Neural cell (in vitro differentiated cells): ENCODE data around the gene HBE1. TPM values are rescaled to one million over a fixed set of nuclear protein-coding genes. Genes with fewer than 3 reads are reported as not detected.
"Not testable (repeated sequence)": the region's sequence is repeated elsewhere in the genome, so short reads cannot be mapped to it uniquely, and the experiment has no call there.

ENCODE experiments used
- H2AFZ ChIP-seq: fragments of 200-600, 300-800 bp; sonication (generic), shearing (Covaris generic); 2 replicates; pipeline ENCODE4 v1.6.0; 2014; ENCODE audit warnings: low read depth, mild to moderate bottlenecking, antibody characterized with exemption, low read length, moderate library complexity
- H3F3A ChIP-seq: fragments of 200-600 bp; shearing (Covaris generic); 2 replicates; pipeline ENCODE4 v1.6.1; 2016; ENCODE audit warnings: mild to moderate bottlenecking, moderate library complexity, mixed read lengths, antibody characterized with exemption, low read length; ENCODE audit not compliant: insufficient read depth, poor library complexity, severe bottlenecking
- H3K27ac ChIP-seq: fragments of 200-600, 300-800 bp; sonication (generic), shearing (Covaris generic); 2 replicates; pipeline ENCODE4 v1.5.1; 2014; ENCODE audit warnings: mild to moderate bottlenecking, low read length, moderate library complexity
- H3K27me3 ChIP-seq: fragments of 300-800, 200-600 bp; sonication (generic), shearing (Covaris generic); 2 replicates; pipeline ENCODE4 v1.6.0; 2014; ENCODE audit warnings: mild to moderate bottlenecking, low read depth, low read length, moderate library complexity; ENCODE audit not compliant: insufficient read depth
- H3K36me3 ChIP-seq: fragments of 300-800, 200-600 bp; sonication (generic), shearing (Covaris generic); 2 replicates; pipeline ENCODE4 v1.5.1; 2014; ENCODE audit warnings: mild to moderate bottlenecking, antibody characterized with exemption, low read length, moderate library complexity; ENCODE audit not compliant: insufficient read depth
- H3K4me2 ChIP-seq: fragments of 300-800, 200-600 bp; sonication (generic), shearing (Covaris generic); 2 replicates; pipeline ENCODE4 v1.6.0; 2014; ENCODE audit warnings: mild to moderate bottlenecking, low read length
- H3K4me3 ChIP-seq: fragments of 300-800, 200-600 bp; sonication (generic), shearing (Covaris generic); 2 replicates; pipeline ENCODE4 v1.5.1; 2014; ENCODE audit warnings: mild to moderate bottlenecking, low read length, moderate library complexity
- H3K79me2 ChIP-seq: fragments of 200-600 bp; shearing (Covaris generic); replicated peaks from 2 replicates; pipeline ENCODE4 v1.6.0; 2014; ENCODE audit warnings: mild to moderate bottlenecking, low read length, moderate library complexity; ENCODE audit not compliant: insufficient read depth
- H3K9ac ChIP-seq: fragments of 300-800, 200-600 bp; sonication (generic), shearing (Covaris generic); 2 replicates; pipeline ENCODE4 v1.6.1; 2016; ENCODE audit warnings: mild to moderate bottlenecking, low read length, mixed read lengths
- H3K9me2 ChIP-seq: fragments of 200-600 bp; shearing (Covaris generic); 2 replicates; pipeline ENCODE4 v1.6.1; 2016; ENCODE audit warnings: mild to moderate bottlenecking, low read length, mixed read lengths; ENCODE audit not compliant: insufficient read depth
- H3K9me3 ChIP-seq: fragments of 200-600, 300-800 bp; sonication (generic), shearing (Covaris generic); 2 replicates; pipeline ENCODE4 v1.6.1; 2016; ENCODE audit warnings: mild to moderate bottlenecking, mixed run types, low read length, moderate library complexity, mixed read lengths
- H4K20me1 ChIP-seq: fragments of 200-600 bp; shearing (Covaris generic); 2 replicates; pipeline ENCODE4 v1.6.1; 2016; ENCODE audit warnings: mild to moderate bottlenecking, mixed run types; ENCODE audit not compliant: insufficient read depth
- EP300 ChIP-seq: fragments of 450-650 bp; conservative IDR thresholded peaks from 2 replicates; pipeline ENCODE4 v1.6.1; 2014; ENCODE audit warnings: antibody characterized with exemption, mild to moderate bottlenecking, moderate library complexity; ENCODE audit not compliant: poor library complexity, severe bottlenecking
- EZH2 ChIP-seq: fragments of 200-600, 300-800 bp; shearing (Covaris generic), sonication (generic); IDR thresholded peaks from 2 replicates; pipeline ENCODE4 v1.6.1; 2014; ENCODE audit warnings: antibody characterized with exemption, low read length, borderline replicate concordance, mild to moderate bottlenecking; ENCODE audit not compliant: insufficient read depth, poor library complexity, severe bottlenecking
- MXI1 ChIP-seq: fragments of 450-650 bp; conservative IDR thresholded peaks from 2 replicates; pipeline ENCODE4 v1.6.1; 2014; ENCODE audit warnings: antibody characterized with exemption, mild to moderate bottlenecking; ENCODE audit not compliant: poor library complexity, severe bottlenecking
- POLR2AphosphoS5 ChIP-seq: IDR thresholded peaks from 2 replicates; pipeline ENCODE4 v1.6.1; 2012
- RAD21 ChIP-seq: fragments of 450-650 bp; conservative IDR thresholded peaks from 2 replicates; pipeline ENCODE4 v1.6.1; 2014; ENCODE audit warnings: antibody characterized with exemption, mild to moderate bottlenecking, moderate library complexity
- SMC3 ChIP-seq: fragments of 450-650 bp; conservative IDR thresholded peaks from 2 replicates; pipeline ENCODE4 v1.6.1; 2014; ENCODE audit warnings: antibody characterized with exemption, mild to moderate bottlenecking, moderate library complexity; ENCODE audit not compliant: poor library complexity
- TAF1 ChIP-seq: IDR thresholded peaks from 2 replicates; pipeline ENCODE4 v1.6.1; 2012; ENCODE audit warnings: low read depth
- polyA plus RNA-seq: library from polyadenylated mRNA; depleted of rRNA; stranded (reverse); fragments of >200 nt; gene quantifications from 2 replicates; pipeline ENCODE4 v1.2.3, GENCODE V29; 2014
- TF ChIP-seq, protein P1 (sequence below): IDR thresholded peaks from 2 replicates; pipeline ENCODE4 v1.6.1; 2012; ENCODE audit warnings: borderline replicate concordance
- TF ChIP-seq, protein P2 (sequence below): fragments of 450-650 bp; IDR thresholded peaks from 2 replicates; pipeline ENCODE4 v1.5.1; 2014; ENCODE audit warnings: antibody characterized with exemption, mild to moderate bottlenecking, moderate library complexity; ENCODE audit not compliant: poor library complexity, severe bottlenecking

The HBE1 gene
- polyA plus RNA-seq, 1 donor from 2014 or later = not detected

DNA sequence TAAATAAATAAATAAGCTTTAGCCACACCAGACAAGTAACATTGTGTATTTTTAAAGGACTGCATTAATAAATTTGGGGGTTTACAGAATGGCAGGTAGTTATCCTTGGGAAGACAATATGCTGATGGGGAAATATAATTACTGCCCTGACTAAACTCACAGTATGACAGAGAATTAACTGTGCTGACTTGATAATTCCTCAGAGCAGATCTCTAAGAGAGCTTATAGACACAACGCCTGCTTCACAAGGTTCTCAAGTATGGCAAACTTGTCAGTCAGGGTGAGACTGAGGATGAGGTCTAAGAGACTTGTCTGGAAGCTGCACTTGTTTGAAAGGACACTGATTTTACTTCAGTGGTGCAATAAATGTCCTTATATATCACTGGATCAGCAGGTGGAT lies 28.7 kb upstream of the HBE1 start:
- H3K27me3 ChIP-seq = no peaks in the 10 kb centered on the region
- H2AFZ ChIP-seq = no peak overlapping the region
- no peak for TF ChIP-seq EZH2

DNA sequence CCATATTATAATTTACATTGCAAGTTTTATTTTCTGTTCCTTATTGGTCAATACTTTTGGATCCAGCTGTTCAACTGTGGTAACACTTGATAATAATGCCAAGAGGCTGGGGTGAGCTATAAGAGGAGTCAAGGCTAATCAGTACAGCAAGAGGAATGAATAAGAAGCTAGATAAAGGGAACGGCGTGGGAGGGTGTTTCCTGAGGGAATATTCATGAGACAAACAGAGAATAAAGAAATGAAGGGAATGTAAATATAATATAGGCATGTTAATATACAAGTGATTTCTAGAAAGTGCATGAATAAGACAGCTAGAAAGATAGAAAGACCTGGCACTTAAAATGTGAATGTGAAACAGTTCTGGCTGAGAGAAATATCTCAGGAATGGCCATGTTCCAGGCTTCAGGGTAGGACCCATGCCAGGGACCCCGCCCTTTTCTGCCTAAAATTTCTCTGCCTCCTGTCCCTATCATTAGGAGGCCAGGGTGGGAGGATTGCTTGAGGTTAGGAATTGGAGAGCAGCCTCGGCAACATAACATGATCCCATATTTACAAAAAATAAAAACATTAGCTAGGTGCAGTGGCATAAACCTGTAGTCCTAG lies 28.1 kb upstream of the HBE1 start:
- no peak overlapping the region for H3K4me2 ChIP-seq
- H3K9me2 ChIP-seq = no peaks in the 10 kb centered on the region
- H3K27ac ChIP-seq = no peak overlapping the region
- H3K36me3 ChIP-seq = no peaks in the 10 kb centered on the region
- no peaks in the 10 kb centered on the region for H3K9me3 ChIP-seq
- no peaks in the 10 kb centered on the region for H3K79me2 ChIP-seq
- no peak overlapping the region for H2AFZ ChIP-seq
- H3K4me3 ChIP-seq = no peak overlapping the region
- no peak overlapping the region for H3K9ac ChIP-seq
- no peaks in the 10 kb centered on the region for H4K20me1 ChIP-seq
- TF ChIP-seq, protein P1, sequence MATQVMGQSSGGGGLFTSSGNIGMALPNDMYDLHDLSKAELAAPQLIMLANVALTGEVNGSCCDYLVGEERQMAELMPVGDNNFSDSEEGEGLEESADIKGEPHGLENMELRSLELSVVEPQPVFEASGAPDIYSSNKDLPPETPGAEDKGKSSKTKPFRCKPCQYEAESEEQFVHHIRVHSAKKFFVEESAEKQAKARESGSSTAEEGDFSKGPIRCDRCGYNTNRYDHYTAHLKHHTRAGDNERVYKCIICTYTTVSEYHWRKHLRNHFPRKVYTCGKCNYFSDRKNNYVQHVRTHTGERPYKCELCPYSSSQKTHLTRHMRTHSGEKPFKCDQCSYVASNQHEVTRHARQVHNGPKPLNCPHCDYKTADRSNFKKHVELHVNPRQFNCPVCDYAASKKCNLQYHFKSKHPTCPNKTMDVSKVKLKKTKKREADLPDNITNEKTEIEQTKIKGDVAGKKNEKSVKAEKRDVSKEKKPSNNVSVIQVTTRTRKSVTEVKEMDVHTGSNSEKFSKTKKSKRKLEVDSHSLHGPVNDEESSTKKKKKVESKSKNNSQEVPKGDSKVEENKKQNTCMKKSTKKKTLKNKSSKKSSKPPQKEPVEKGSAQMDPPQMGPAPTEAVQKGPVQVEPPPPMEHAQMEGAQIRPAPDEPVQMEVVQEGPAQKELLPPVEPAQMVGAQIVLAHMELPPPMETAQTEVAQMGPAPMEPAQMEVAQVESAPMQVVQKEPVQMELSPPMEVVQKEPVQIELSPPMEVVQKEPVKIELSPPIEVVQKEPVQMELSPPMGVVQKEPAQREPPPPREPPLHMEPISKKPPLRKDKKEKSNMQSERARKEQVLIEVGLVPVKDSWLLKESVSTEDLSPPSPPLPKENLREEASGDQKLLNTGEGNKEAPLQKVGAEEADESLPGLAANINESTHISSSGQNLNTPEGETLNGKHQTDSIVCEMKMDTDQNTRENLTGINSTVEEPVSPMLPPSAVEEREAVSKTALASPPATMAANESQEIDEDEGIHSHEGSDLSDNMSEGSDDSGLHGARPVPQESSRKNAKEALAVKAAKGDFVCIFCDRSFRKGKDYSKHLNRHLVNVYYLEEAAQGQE = no peak
- TF ChIP-seq MXI1 (no peak), EZH2 (no peak), SMC3 (no peak), POLR2AphosphoS5 (no peak), TAF1 (no peak), EP300 (no peak), RAD21 (no peak)
- TF ChIP-seq, protein P2, sequence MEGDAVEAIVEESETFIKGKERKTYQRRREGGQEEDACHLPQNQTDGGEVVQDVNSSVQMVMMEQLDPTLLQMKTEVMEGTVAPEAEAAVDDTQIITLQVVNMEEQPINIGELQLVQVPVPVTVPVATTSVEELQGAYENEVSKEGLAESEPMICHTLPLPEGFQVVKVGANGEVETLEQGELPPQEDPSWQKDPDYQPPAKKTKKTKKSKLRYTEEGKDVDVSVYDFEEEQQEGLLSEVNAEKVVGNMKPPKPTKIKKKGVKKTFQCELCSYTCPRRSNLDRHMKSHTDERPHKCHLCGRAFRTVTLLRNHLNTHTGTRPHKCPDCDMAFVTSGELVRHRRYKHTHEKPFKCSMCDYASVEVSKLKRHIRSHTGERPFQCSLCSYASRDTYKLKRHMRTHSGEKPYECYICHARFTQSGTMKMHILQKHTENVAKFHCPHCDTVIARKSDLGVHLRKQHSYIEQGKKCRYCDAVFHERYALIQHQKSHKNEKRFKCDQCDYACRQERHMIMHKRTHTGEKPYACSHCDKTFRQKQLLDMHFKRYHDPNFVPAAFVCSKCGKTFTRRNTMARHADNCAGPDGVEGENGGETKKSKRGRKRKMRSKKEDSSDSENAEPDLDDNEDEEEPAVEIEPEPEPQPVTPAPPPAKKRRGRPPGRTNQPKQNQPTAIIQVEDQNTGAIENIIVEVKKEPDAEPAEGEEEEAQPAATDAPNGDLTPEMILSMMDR = no peak
- H3K27me3 ChIP-seq = no peaks in the 10 kb centered on the region
- no peaks in the 10 kb centered on the region for H3F3A ChIP-seq

More for the DNA sequence above, 28.7 kb upstream of the HBE1 start:
- H3K9ac ChIP-seq = no peak overlapping the region
- H3K9me2 ChIP-seq = no peaks in the 10 kb centered on the region
- H3K4me3 ChIP-seq = no peak overlapping the region
- H3K9me3 ChIP-seq = no peaks in the 10 kb centered on the region
- H3K27ac ChIP-seq = no peak overlapping the region
- no peaks in the 10 kb centered on the region for H3K79me2 ChIP-seq
- no peaks in the 10 kb centered on the region for H3F3A ChIP-seq
- no peaks in the 10 kb centered on the region for H3K36me3 ChIP-seq
- H4K20me1 ChIP-seq = no peaks in the 10 kb centered on the region
- H3K4me2 ChIP-seq = no peak overlapping the region

DNA sequence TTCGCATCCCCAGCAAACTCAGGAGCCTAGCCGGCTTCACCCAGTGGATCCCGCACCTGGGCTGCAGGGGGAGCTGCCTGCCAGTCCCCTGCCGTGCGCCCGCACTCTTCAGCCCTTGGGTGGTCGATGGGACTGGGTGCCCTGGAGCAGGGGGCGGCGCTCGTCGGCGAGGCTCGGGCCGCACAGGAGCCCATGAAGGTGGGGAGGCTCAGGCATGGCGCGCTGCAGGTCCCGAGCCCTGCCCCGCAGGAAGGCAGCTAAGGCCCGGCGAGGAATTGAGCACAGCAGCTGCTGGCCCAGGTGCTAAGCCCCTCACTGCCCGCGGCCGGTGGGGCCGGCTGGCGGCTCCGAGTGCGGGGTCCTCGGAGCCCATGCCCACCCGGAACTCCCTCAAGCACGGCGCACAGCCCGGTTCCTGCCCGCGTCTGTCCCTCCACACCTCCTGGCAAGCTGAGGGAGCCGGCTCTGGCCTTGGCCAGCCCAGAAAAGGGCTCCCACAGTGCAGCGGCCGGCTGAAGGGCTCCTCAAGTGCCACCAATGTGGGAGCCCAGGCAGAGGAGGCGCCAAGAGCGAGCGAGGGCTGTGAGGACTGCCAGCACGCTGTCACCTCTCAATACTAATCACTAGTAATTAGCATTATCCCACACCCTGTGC lies 24.7 kb upstream of the HBE1 start:
- H3K27ac ChIP-seq, H3K4me2 ChIP-seq, H2AFZ ChIP-seq, H3K27me3 ChIP-seq, H3K79me2 ChIP-seq, H3K9me2 ChIP-seq, H3K36me3 ChIP-seq, H3K9ac ChIP-seq, H4K20me1 ChIP-seq, H3K4me3 ChIP-seq, H3K9me3 ChIP-seq, H3F3A ChIP-seq: not testable (repeated sequence)
